GM19397 (cell line): ENCODE measurements around the gene ADGRG6.
A peak's percentile ranks its signal among the peaks of the same experiment; 100 is the strongest.

Experiments used
- ATAC-seq: cut with Tn5 transposase; IDR thresholded peaks from one replicate; pipeline ENCODE4 v1.9.1; 2021; ENCODE audit warnings: mild to moderate bottlenecking, moderate library complexity; ENCODE audit not compliant: unreplicated experiment

Gene ADGRG6

DNA sequence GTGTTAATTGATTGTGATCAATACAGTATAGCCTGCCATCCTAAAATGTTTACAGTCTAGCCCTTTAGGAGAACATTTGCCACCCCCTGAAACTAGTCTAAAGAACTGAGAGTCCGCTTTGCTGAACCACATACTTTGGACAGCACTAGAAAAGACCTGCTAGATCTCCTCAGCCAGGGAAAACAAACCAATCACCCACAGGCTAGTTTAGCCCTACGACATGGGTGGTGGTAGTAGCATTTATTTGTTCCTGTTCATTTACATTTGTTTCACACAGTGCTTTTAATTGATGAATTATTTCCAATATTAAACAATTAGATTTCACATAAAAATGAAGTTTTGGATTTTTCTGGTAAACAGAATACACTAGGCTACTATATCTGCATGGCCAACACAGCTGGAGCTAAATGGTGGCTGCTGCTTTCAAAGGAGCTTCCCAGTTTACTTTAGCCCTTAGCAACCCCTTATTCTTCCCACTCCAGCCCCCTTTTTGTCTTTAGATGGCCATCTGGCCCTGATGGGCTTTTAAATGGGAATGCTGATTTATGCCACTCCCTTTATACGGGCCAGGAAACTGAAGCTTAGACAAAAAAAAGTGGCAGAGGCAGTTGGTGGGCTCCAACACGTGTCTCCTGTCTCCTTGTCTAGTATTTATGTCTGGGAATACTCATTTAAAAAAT lies 72.4 kb downstream of the ADGRG6 start:
- no peak for ATAC-seq

DNA sequence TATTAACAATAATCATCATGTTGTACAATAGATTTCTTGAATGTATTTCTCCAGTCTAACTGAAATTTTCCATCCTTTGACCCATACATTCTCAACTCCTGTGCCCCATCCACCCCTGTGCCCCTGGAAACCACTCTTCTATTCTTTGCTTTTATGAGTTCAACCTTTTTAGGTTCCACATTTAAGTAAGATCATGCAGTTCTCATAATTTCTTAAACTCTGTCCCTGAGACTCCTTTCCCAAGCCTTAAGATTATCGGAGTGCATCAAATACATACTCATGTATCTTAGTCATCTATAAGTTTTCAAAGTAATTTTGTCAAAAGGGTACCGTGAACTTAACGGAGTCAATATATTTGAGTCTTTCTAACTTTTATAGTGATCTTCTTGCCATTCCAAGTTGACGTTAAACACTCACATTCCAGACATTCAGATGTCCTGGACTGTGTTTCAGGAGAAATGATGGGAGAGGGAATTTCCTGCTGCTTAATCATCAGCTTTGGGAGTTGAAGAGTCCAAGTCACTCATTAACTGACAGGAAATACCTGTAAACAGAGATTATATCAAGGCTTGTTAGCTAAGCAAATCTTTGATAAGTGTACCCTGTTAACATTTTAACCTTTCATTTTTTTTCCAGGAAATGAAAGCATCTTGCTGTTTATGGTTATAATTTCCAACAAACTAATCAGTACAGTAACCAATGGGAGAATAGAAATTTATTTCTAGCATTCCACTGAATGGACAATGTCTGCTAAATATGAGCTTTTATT lies 73.3 kb downstream of the ADGRG6 start:
- no peak for ATAC-seq

DNA sequence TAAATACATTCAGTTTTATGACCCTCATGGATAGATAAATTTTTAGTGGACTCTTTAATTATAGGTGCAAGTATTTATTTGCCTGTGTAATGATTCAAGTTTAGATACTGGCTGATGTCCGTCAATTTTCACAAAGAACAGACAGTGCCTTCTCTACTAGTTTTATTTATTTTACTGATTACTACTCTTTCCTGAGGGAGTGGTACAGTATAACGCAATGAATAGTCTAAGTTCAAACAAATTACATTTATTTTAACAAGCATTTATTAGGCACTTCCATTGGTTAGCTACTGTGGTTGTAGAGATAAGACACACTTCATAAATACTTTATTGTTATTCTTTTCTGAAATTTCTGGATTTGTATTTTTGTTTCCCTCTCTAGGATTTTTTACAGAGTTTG lies 74.3 kb downstream of the ADGRG6 start:
- no peak for ATAC-seq

DNA sequence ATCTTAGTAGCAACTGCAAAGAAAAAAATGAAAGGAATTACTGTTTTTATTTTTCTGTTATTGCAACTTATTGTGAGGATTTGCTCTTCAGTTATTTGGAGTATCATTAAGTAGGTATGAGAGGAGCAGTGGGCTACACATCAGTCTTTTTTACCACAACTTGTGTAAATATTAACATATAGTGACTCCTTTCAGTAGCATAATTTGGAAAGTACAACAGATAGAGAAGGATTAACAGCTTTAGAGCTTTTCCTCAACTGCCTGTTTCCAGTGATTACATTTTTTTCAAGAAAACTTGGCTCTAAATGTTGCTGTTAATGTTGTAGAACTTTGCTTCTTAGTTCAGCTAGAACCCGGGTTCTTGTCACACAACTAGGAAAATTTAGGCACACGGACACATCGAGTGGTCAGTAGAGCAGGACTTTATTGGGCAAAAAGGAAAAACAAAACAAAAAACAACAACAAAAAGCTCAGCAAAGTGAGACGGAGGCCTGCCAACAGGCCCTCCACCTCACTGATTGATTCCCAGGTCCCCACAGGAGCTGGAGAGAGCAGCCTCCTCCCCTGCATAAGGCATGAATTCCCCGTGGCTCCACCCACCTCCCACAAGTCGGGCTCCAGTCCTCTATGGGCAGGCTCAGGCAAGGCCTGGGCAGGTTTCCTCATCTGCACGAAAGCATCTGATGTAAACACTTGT lies 75.1 kb downstream of the ADGRG6 start:
- ATAC-seq, result no peak

DNA sequence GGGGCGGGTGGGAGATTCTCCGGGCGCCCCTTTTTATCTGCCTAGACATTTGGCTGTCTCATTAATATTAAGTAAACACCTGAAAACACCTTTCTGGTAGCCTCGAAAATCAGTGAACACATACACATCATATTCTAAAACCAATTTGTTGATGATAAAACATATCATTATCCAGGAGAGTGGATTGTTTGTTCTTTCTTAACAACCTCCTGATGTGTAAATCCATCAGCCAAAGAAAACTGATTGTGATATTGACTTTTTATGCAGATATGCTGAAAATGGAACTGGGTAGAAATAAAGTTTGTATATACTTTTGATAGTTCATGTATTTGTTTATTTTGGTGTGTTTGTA lies 75.7 kb downstream of the ADGRG6 start:
- ATAC-seq, result no peak

DNA sequence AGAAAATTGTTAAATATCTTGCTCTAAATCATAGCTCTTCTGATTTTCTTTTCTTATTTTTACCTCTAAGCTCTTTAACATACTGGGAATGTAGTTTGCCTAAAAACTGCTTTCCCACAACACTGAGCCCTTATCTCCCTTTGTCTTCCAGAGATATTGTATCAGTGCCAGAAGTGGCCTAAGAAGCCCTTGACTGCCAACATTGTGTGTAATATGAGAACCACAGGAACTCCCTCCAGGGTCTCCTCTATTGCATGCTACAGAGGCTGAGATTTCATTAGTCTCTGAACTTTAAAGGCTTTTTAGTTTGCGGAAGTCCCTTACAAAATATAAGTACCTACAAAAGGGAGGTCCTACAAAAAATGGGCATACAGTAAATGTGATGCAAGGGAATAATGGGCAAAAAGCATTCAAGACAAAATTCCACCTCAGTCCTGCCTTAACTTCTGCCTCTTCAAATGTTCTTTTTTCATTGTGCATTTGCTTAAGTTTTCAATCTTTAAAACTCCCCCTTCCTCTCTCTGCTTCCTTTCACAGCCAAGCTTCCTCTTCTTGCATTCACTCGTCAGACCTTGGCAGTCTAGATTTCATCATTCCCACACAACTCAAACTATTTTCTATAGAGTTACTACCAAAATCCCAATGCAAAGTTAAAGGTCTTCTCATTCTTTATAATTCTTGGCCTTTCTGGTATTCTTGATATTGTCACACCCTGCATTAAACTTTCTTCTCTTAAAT lies 76.5 kb downstream of the ADGRG6 start:
- no peak for ATAC-seq

DNA sequence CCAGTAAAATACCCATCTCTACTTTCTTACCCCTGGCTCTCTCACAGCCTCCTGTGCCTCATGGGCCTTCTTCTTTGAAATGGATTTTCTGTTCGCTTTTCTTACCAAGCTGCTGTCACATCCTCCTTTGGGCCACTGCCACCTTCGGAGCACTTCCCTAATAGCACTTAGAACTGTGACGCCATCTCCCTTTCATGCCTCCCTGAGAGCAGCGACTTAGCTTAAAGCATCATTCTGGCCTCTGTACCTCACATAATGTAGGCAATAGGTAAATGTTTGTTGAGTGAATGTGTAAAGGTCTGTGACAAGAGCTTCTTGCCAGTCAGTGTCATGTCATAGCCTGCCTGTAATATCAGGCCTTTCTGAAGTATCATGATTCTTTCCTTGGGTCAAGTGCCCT lies 78.8 kb downstream of the ADGRG6 start:
- ATAC-seq, result no peak

DNA sequence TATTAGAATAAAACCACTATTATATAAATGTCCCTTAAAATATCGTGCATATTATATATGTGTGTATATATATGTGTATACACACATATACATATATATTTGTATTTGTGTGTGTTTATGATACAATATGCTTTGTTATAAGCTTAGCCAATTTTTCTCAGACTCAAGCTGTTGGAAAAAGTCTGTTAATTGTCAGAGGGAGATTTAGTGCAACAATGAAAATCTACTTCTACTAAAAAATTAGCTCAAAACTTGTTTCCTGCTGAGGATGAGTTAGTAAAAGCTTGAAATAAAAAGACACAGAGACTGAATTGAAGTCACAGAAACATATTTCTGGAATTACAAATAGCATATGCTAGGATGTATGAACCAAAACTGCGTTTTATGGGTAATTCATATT lies 79.4 kb downstream of the ADGRG6 start:
- ATAC-seq, result no peak

DNA sequence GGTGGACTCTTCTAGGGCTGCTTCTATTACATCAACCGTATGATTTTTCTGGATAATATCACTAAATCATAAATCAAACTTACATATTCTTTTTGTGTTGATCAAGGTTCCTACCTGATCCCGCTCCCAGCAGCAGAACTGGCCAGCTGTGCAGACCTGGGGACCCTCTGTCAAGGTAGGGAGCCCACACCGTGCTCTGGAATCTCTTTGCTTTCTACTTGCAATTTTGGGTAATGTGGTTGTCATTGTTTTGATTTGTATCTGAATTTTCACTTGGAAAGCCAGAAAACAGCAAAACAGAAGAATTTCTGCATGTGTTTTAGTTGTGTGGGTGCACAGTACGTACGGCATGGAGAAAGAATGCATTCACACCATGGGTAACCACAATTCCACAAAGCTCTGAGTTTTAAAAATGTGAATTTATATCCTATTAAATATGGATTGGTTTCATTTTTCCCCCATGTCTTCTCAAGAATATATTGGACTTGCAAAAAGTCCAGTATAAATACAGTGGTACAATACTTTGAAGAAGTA lies 80.1 kb downstream of the ADGRG6 start:
- ATAC-seq, result no peak

DNA sequence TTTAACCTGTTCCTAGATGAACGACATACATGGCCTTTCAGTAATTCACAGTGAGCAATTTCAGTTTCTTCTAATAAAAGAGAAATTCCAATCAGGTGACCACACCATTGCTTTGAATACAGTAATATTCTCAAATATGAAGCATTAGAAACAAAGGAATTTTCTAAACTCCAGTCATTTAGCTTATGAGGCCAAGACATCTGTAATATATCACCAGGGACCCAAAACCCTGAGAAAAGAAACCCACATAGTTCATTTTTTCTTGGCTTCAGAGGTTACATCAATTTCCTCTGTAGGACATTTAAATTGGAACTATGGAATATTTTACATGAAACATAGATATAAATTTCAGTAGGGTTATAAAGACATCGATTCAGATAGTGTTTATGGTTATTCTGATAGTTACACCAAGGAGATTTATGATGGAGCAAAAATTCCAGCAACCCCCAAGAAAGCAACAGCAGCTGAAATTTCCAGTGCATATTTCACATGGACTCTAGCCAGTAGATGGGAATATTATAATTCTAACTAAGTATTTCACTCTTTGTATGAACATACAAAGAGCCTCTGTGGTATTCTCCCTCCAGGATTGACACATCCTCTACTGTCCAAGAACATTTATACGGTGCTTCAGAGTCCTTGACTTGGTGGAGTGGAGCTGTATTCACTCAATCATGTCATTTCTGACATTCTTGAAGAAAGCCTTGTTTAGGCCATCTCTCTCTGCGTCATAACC lies 82.9 kb downstream of the ADGRG6 start:
- no peak for ATAC-seq

DNA sequence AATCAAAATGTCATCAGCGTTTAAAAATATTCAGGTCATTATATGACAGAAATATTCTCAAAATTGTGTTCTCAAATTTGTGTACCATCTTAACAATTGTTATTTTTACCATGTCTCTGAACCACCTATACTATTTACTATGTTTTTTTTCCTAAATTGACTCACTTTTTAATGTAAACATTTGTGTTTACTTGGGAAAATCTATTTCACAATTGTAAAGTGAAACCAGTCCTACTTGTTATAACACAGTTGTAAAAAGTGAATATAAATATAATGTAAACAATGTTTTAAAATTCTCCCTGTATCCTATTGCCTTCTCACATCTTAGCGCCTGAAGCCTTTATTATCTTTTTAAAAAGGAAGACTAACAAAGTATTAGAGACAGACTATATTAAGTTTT lies 83.5 kb downstream of the ADGRG6 start:
- no peak for ATAC-seq

DNA sequence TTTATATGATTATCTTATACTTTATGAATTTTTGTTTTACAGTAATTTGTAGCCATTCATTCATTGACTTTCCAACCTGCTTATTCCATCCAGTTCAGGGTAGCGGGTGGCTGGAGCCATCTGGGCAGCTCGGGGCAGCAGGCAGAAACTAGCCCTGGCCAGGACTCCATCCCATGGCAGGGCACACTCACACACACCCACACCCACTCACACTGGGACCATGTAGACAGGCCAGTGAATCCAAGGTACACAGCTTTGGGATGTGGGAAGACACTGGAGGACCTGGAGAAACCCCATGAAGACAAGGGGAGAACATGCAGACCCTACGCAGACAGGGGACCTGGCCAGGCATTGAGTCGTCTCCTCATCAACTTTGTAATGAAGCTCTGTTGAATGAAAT lies 84.8 kb downstream of the ADGRG6 start:
- ATAC-seq, result no peak

DNA sequence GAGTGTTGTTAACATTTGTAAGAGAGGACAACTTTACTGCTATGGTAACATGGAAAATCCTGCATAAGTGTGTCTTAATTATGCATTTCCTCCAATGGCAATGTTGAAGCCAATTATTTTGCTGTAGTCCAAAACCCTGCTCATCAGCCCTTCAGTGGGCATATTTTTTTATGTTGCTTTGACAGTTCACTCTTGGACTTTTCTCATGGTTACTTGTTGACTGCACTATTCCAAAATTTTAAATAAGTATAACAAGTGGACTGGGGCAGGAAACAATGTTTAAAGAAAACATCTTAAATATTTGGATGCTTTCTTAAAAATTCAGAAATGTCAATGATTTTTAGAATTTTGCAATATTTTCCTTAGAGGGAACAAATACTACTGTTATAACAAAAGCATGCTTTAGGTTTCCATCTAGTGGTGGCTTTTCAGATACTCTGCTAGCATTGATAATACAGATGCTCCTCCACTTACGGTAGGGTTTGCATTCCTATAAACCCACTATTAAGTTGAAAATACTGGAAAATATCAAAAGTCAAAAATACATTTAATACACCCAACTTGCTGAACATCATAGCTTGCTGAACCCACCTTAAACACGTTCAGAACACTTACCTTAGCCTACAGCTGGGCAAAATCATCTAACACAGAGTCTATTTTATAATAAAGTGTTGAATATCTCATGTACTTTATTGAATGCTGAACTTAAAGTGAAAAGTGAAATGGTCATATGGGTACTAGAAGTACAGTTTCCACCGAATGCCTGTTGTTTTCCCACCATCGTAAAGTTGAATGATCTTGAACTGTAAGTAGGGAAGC lies 86.4 kb downstream of the ADGRG6 start:
- ATAC-seq, result no peak

DNA sequence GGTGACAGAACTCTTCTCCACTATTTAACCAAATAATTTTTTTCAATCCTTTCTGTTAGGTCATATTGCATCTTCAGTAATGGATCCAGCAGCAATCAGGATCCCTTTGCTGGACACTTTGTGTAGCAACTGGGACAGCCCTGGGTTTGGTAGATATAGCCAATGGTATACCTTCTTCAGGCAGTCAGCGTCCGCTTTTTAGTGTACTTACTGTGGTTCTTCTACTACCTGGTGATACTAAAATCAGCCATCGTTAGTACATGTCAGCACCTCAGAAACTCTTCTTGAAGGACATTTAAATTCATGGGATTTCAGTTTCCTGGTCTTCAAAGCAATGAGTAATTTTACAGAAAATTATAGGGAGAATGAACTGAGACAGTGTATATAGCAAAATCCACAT lies 93.5 kb downstream of the ADGRG6 start:
- no peak for ATAC-seq

DNA sequence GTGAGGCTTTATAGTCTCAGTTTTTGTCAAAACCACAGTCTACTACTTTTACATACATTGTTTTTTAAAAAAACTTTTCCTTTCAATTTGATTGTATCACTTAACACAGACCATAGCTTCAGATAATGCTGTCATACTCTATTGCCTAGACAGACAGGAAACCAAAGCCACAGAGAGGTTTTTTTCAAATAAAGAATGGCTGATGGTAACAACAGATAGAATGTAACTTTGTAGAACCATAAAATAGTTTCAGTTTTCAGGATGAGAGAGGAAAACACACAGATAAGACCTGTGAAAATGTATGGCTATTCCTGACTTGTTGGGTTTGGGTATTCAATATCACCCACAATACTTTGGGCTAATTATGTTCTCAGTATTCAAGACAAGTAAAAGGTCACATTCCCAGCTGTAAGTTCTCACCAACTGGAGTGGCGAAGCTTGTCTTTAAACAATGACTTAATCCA lies 94.0 kb downstream of the ADGRG6 start:
- ATAC-seq, result peak; percentile 93

DNA sequence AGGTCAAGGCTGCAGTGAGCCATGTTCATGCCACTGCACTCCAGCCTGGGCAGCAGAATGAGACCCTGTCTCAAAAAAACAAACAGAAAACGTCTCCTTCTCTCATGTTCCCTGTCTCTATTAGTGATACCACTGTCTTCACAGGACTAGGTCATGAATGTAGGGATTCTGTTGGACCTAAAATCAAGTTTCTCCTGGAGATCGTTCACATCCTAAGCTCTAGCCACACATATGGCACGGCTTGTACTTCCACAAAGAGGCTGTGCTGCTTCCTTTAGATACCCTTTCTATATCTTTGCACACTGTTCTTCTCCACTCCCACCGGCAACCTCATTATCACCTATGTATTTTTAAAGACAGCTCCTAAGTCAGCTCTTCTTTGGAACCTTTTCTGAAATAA lies 96.5 kb downstream of the ADGRG6 start:
- no peak for ATAC-seq

DNA sequence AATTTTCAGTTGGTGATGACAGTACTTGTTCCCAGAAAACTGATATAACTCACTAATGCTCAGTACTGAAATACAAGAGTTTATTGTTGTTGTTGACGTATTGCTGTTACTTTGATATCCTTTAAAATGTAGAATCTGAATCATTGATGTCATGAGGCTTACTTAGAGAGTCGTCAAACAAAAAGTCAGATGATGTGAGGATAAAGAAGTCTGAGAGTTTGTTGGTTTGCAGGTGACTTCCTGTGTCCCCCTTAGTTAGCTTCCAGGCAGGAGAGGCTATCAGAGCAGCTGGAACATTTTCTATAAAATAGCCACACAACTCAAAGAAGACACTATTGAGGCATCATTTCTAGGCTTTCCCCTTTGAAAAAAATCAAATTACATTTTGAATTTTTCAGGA lies 97.9 kb downstream of the ADGRG6 start:
- ATAC-seq, result no peak

DNA sequence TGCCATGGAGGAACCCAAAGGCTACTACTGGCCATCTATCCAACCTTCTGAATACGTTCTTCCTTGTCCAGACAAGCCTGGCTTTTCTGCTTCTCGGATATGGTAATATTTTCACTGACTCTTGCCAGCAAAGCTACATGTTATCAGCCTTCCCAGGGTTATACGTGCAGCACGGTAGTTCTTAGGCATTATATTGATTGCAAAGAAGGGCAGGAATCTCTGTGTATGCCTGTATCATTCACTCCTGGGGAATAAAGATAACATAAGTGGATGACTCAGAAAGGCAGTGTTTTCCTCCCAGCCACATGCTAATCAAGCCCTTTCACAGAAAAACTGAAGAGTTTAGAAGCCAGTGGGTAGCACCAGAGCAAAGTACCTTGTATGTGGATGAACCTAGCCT lies 98.7 kb downstream of the ADGRG6 start:
- no peak for ATAC-seq

DNA sequence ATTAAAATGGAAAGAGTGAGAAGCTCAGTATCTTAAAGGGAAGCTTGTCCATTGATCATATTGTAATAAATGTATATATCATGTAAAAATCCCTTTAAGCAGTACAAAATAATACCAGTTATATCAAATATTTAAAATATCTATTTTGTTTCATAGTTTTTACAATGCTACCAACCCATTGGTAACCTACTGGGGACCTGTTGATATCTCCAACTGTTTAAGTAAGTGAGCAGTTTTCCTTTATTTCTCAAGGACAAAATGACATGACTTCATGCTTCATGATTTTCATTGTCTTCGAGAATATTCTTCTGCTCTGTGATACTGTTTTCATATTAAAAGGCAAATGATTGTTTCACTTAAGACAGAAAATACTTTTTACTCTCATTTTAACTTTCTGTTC lies 100.0 kb downstream of the ADGRG6 start:
- no peak for ATAC-seq

DNA sequence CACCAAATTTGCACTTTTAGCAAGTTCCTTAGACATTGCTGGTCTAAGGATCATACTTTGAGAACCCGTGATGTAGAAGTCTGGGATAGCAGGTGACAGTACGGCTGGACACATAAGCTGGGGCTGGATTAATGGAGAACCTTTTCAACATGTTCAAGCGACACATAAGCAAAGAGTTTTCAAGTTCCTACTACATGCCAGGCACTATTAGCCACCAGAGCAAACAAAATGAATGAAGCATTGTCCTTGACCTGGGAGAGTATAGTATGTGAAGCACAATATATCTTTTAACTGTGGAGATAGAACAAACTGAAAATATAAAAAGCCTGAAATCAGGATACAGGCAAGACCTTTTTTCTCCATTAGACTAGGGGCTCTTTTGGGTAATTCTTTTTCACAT lies 102.9 kb downstream of the ADGRG6 start:
- no peak for ATAC-seq
